Brain microvascular endothelial cell (primary cell): ENCODE results near the gene GFPT2.
"Not testable (repeated sequence)": the region's sequence is repeated elsewhere in the genome, so short reads cannot be mapped to it uniquely, and the experiment has no call there.

Experiments used
- DNase-seq: peaks from one replicate; pipeline ENCODE4 v3.0.0-alpha.2; 2020
- H3K27ac ChIP-seq: fragments of 250-450 bp; sonication (Bioruptor Pico); 2 replicates; pipeline ENCODE4 v1.5.1; 2020; ENCODE audit warnings: mild to moderate bottlenecking, moderate library complexity
- H3K27me3 ChIP-seq: fragments of 250-450 bp; sonication (Bioruptor Pico); replicated peaks from 2 replicates; pipeline ENCODE4 v1.5.1; 2020; ENCODE audit warnings: mild to moderate bottlenecking
- H3K36me3 ChIP-seq: fragments of 250-450 bp; sonication (Bioruptor Pico); replicated peaks from 2 replicates; pipeline ENCODE4 v1.5.1; 2020; ENCODE audit warnings: mild to moderate bottlenecking
- H3K4me3 ChIP-seq: 2 replicates; pipeline ENCODE4 v1.5.1; 2011; ENCODE audit warnings: low read depth, mild to moderate bottlenecking, control low read depth, low read length, moderate library complexity
- CTCF ChIP-seq: IDR thresholded peaks from 2 replicates; pipeline ENCODE4 v1.5.1; 2011; ENCODE audit warnings: low read depth, mild to moderate bottlenecking, moderate library complexity, low read length, control low read depth, inconsistent platforms; ENCODE audit errors: missing control alignments
- in situ Hi-C: cut with HindIII; loops from 2 replicates; pipeline ENCODE4 v1.10.0; 2017; ENCODE audit warnings: low sequenced_read_pairs, low pct_ligation_motif_present

GFPT2 gene

GRCh38 chr5:180304016-180304292 is 49.2 kb downstream of the GFPT2 start:
- in situ Hi-C loops: no loop called here
- DNase-seq: no peak
- no peak for TF ChIP-seq CTCF
- H3K27ac ChIP-seq: no peak overlapping the region
- no peak overlapping the region for H3K4me3 ChIP-seq
- peaks cover 62% of the 10 kb centered on the region for H3K36me3 ChIP-seq
- H3K27me3 ChIP-seq: no peaks in the 10 kb centered on the region

- Histone ChIP-seq H3K27me3 (no peaks in the 10 kb centered on the region), H3K4me3 (no peak overlapping the region), H3K27ac (no peak overlapping the region), H3K36me3 (peaks cover 61% of the 10 kb centered on the region)
- in situ Hi-C loops: no loop called here
- TF ChIP-seq CTCF: no peak
- no peak for DNase-seq
These were observed 49.7 kb downstream of the GFPT2 start for GRCh38 chr5:180303226-180304015.

GRCh38 chr5:180302256-180302655 is 50.9 kb downstream of the GFPT2 start:
- Histone ChIP-seq H3K36me3 (peaks cover 54% of the 10 kb centered on the region), H3K27ac (no peak overlapping the region), H3K27me3 (no peaks in the 10 kb centered on the region), H3K4me3 (no peak overlapping the region)
- DNase-seq: no peak
- no peak for TF ChIP-seq CTCF
- in situ Hi-C loops: no loop called here

GRCh38 chr5:180301253-180301652 is 51.9 kb downstream of the GFPT2 start:
- no peaks in the 10 kb centered on the region for H3K27me3 ChIP-seq
- no peak for DNase-seq
- H3K4me3 ChIP-seq: no peak overlapping the region
- in situ Hi-C loops: no loop called here
- no peak for TF ChIP-seq CTCF
- H3K36me3 ChIP-seq: peaks cover 46% of the 10 kb centered on the region
- H3K27ac ChIP-seq: no peak overlapping the region

- no peaks in the 10 kb centered on the region for H3K27me3 ChIP-seq
- H3K36me3 ChIP-seq: peaks cover 33% of the 10 kb centered on the region
- H3K27ac ChIP-seq: no peak overlapping the region
- in situ Hi-C loops: no loop called here
- no peak for DNase-seq
- no peak overlapping the region for H3K4me3 ChIP-seq
- TF ChIP-seq CTCF: no peak
These were observed 53.6 kb downstream of the GFPT2 start for GRCh38 chr5:180299526-180299925.

- DNase-seq, H3K4me3 ChIP-seq, H3K27ac ChIP-seq, H3K27me3 ChIP-seq, in situ Hi-C loops: not testable (repeated sequence)
- peaks cover 29% of the 10 kb centered on the region for H3K36me3 ChIP-seq
These were observed 54.1 kb downstream of the GFPT2 start for GRCh38 chr5:180299014-180299413.
